ENCODE data around the gene FSIP1. TPM values are rescaled to one million over a fixed set of nuclear protein-coding genes. Genes with fewer than 3 reads are reported as not detected.

Gene FSIP1
- total RNA-seq, 1 donor from 2014 or later, result 2.5 TPM

GRCh38 chr15:39624806-39625205, 157.8 kb downstream of the FSIP1 start:
- Histone ChIP-seq H4K20me1 (ENCODE audit: low read depth) (no peaks in the 10 kb centered on the region), H3K4me3 (no peak overlapping the region), H3K9me3 (ENCODE audit: low read depth) (no peaks in the 10 kb centered on the region), H3K9ac (no peak overlapping the region), H3K27ac (no peak overlapping the region), H3K27me3 (no peaks in the 10 kb centered on the region), H3K36me3 (no peaks in the 10 kb centered on the region), H3K4me2 (no peak overlapping the region), H3K79me2 (ENCODE audit: low read depth) (no peaks in the 10 kb centered on the region), H3F3A (ENCODE audit: low read depth) (no peaks in the 10 kb centered on the region), H2AFZ (replicated peaks) (no peak overlapping the region), H3K4me1 (no peaks in the 10 kb centered on the region)
- Mint-ChIP-seq H3K4me1 (peaks cover 6% of the 10 kb centered on the region), H3K27me3 (ENCODE audit: insufficient read depth, low read depth) (peaks cover 5% of the 10 kb centered on the region), H3K9me3 (peaks cover 7% of the 10 kb centered on the region), H3K4me3 (no peak overlapping the region), H3K27ac (peak overlapping the region; percentile 78), H3K36me3 (peaks cover 15% of the 10 kb centered on the region)
- no peak for TF ChIP-seq EZH2phosphoT487 (IDR thresholded peaks at IDR 0.05)
- no peak for TF ChIP-seq EZH2 (IDR thresholded peaks at IDR 0.05)
- no peak for TF ChIP-seq CTCF (IDR thresholded peaks at IDR 0.05)
- DNase-seq (ENCODE audit: low spot score), result no peak

- Histone ChIP-seq H3K79me2 (ENCODE audit: low read depth) (no peaks in the 10 kb centered on the region), H3K4me3 (no peak overlapping the region), H2AFZ (replicated peaks) (no peak overlapping the region), H3K36me3 (no peaks in the 10 kb centered on the region), H4K20me1 (ENCODE audit: low read depth) (no peaks in the 10 kb centered on the region), H3K9me3 (ENCODE audit: low read depth) (no peaks in the 10 kb centered on the region), H3K4me1 (no peaks in the 10 kb centered on the region), H3K9ac (no peak overlapping the region), H3K4me2 (no peak overlapping the region), H3F3A (ENCODE audit: low read depth) (no peaks in the 10 kb centered on the region), H3K27me3 (no peaks in the 10 kb centered on the region), H3K27ac (no peak overlapping the region)
- Mint-ChIP-seq H3K27me3 (ENCODE audit: insufficient read depth, low read depth) (peaks cover 2% of the 10 kb centered on the region), H3K4me1 (peaks cover 6% of the 10 kb centered on the region), H3K9me3 (peaks cover 7% of the 10 kb centered on the region), H3K36me3 (peaks cover 15% of the 10 kb centered on the region), H3K4me3 (no peak overlapping the region), H3K27ac (no peak overlapping the region)
- DNase-seq (ENCODE audit: low spot score), result no peak
- no peak for TF ChIP-seq EZH2 (IDR thresholded peaks at IDR 0.05)
- TF ChIP-seq CTCF (IDR thresholded peaks at IDR 0.05), result no peak
- no peak for TF ChIP-seq EZH2phosphoT487 (IDR thresholded peaks at IDR 0.05)
Observed at GRCh38 chr15:39623529-39623931, 159.1 kb downstream of the FSIP1 start.

GRCh38 chr15:39622660-39623516, 159.8 kb downstream of the FSIP1 start:
- no peaks in the 10 kb centered on the region for H3K4me1 ChIP-seq
- DNase-seq (ENCODE audit: low spot score), result no peak
- peaks cover 3% of the 10 kb centered on the region for H3K4me1 Mint-ChIP-seq

More at GRCh38 chr15:39622660-39623516, 159.8 kb downstream of the FSIP1 start:
- Histone ChIP-seq H4K20me1 (ENCODE audit: low read depth) (no peaks in the 10 kb centered on the region), H3K4me3 (no peak overlapping the region), H3K27ac (no peak overlapping the region), H3K4me2 (no peak overlapping the region), H3K9me3 (ENCODE audit: low read depth) (no peaks in the 10 kb centered on the region), H2AFZ (replicated peaks) (no peak overlapping the region), H3K27me3 (no peaks in the 10 kb centered on the region), H3K9ac (no peak overlapping the region), H3K36me3 (no peaks in the 10 kb centered on the region), H3F3A (ENCODE audit: low read depth) (no peaks in the 10 kb centered on the region), H3K79me2 (ENCODE audit: low read depth) (no peaks in the 10 kb centered on the region)
- TF ChIP-seq CTCF (IDR thresholded peaks at IDR 0.05), result no peak
- no peak for TF ChIP-seq EZH2 (IDR thresholded peaks at IDR 0.05)
- no peak for TF ChIP-seq EZH2phosphoT487 (IDR thresholded peaks at IDR 0.05)
- H3K9me3 Mint-ChIP-seq, result peaks cover 7% of the 10 kb centered on the region
- peaks cover 15% of the 10 kb centered on the region for H3K36me3 Mint-ChIP-seq
- no peak overlapping the region for H3K27ac Mint-ChIP-seq
- peaks cover 2% of the 10 kb centered on the region for H3K27me3 Mint-ChIP-seq (ENCODE audit: insufficient read depth, low read depth)
- no peak overlapping the region for H3K4me3 Mint-ChIP-seq

Data from neural progenitor cell (in vitro differentiated cells).